ENCODE results near the gene PRR33.

- TF ChIP-seq CTCF (IDR thresholded peaks at IDR 0.05): no peak
- TF ChIP-seq POLR2A (IDR thresholded peaks at IDR 0.05): no peak
Measured at GRCh38 chr11:1936072-1936780, 44.5 kb upstream of the PRR33 start.
